ENCODE data around the gene HNRNPUL1. TPM values are rescaled to one million over a fixed set of nuclear protein-coding genes. Genes with fewer than 3 reads are reported as not detected.

The HNRNPUL1 gene
- total and polyA plus RNA-seq, 2 donors (not counting 3 experiments of a cell fraction or from before 2014, with no cell fraction given): 83.2 to 261 TPM

GRCh38 chr19:41352609-41353465 lies 88.7 kb downstream of the HNRNPUL1 start:
- BruUV-seq (replicated peaks): no TSS peak
- Histone ChIP-seq H3K27me3 (ENCODE audit: control insufficient read depth in 2 of 2, insufficient read depth in 2 of 2, low read length in 2 of 2) (no peaks in the 10 kb centered on the region), H3K27ac (ENCODE audit: insufficient read depth, low read depth, low read length) (peak overlapping the region; percentile 70), H2AFZ (ENCODE audit: low read depth, low read length) (no peak overlapping the region), H3K9me3 (replicated peaks; ENCODE audit: control insufficient read depth, insufficient read depth, low read length) (no peaks in the 10 kb centered on the region), H3K36me3 (ENCODE audit: control insufficient read depth in 2 of 2, extremely low read depth in 1 of 2, insufficient read depth in 2 of 2, low read length in 2 of 2) (peaks cover 2 to 4% of the 10 kb centered on the region in 2 experiments), H3K79me2 (ENCODE audit: control insufficient read depth, insufficient read depth, low read length) (peaks cover 53% of the 10 kb centered on the region), H3K9ac (replicated peaks; ENCODE audit: extremely low read depth, insufficient read depth, low read length) (peak overlapping the region; percentile 83), H3K4me3 (replicated peaks in 1 of 3; ENCODE audit: insufficient read depth in 1 of 3, low read depth in 1 of 3, low read length in 3 of 3) (peak overlapping the region; percentile 75 to 99 (median 90)), H3K4me1 (ENCODE audit: control insufficient read depth, extremely low read depth, insufficient read depth, low read length) (peaks cover 12% of the 10 kb centered on the region), H3K9me1 (replicated peaks; ENCODE audit: control insufficient read depth, extremely low read depth, insufficient read depth, low read length) (no peaks in the 10 kb centered on the region), H4K20me1 (replicated peaks; ENCODE audit: control insufficient read depth, extremely low read depth, insufficient read depth, low read length) (no peaks in the 10 kb centered on the region), H3K4me2 (ENCODE audit: insufficient read depth, low read length) (peak overlapping the region; percentile 73)
- dilution Hi-C loops (cut with MboI; ENCODE audit: extremely low pct_ligation_motif_present, low sequenced_read_pairs) (no loop called here), intact Hi-C loops (cut with micrococcal nuclease) (loop anchor here (1.0 to 5.0 kb wide), 3 partner anchors 43 to 194 kb away; partner anchors contain the start of gene CCDC97)
- FAIRE-seq (no peak), DNase-seq (ENCODE audit: low read depth, low spot score) (peak; percentile 69)
- ChIA-PET CTCF (interaction anchor here (0.6 to 3.8 kb wide), 21 partner anchors 11 to 148 kb away, joined by 3 to 65 read pairs (median 7); partner anchors contain the start of genes B9D2, DMAC2 and HNRNPUL1), POLR2A (interaction anchor here (0.8 to 2.0 kb wide), 4 partner anchors 11 to 31 kb away, joined by 3 to 8 read pairs (median 4); partner anchors contain the start of gene B9D2)
- TF ChIP-seq CTCF (IDR thresholded peaks at IDR 0.05; ENCODE audit: extremely low read depth in 1 of 2, insufficient read depth in 1 of 2, low read depth in 1 of 2, low read length in 2 of 2): peak; percentile 51 to 78
- TF ChIP-seq POLR2AphosphoS5 (IDR thresholded peaks at IDR 0.05; ENCODE audit: insufficient read depth, low read depth, low read length): no peak

Measured in endothelial cell of umbilical vein (primary cell).